Measurements from ENCODE around the gene PCGF2.

- no peak for TF ChIP-seq GTF2B (IDR thresholded peaks at IDR 0.05; ENCODE audit: extremely low read depth, insufficient read length)
- no peak for TF ChIP-seq HDAC2 (IDR thresholded peaks at IDR 0.05)
- TF ChIP-seq ID3 (CRISPR knock-in tag; IDR thresholded peaks at IDR 0.05), result no peak
- TF ChIP-seq ID3 (tag; IDR thresholded peaks at IDR 0.05), result no peak
- no peak for TF ChIP-seq SRSF3 (IDR thresholded peaks at IDR 0.05; ENCODE audit: insufficient read depth, low read length)
- no peak for TF ChIP-seq ZNF384 (IDR thresholded peaks at IDR 0.05; ENCODE audit: low read depth, low read length)
These were observed 50.9 kb downstream of the PCGF2 start for GRCh38 chr17:38697061-38697820.

Data from K562 (cell line).